Esophagus mucosa (tissue), 1 donor: ENCODE results near the gene SLC4A1. TPM values are rescaled to one million over a fixed set of nuclear protein-coding genes. Genes with fewer than 3 reads are reported as not detected.

Experiments
- ATAC-seq: fragments of 200-7000 bp; cut with Tn5 transposase; one replicate; pipeline ENCODE4 v1.9.1; 2020
- total RNA-seq: library from RNA; stranded (reverse); gene quantifications from one replicate; pipeline ENCODE4 v1.2.4, GENCODE V29; 2023
- donor health status: DM: yes; HTN: yes; CAD: no.

SLC4A1 gene
- total RNA-seq, 1 donor from 2014 or later: not detected

- no peak for ATAC-seq
Observed at GRCh38 chr17:44283344-44284023, 15.5 kb upstream of the SLC4A1 start.

DNA sequence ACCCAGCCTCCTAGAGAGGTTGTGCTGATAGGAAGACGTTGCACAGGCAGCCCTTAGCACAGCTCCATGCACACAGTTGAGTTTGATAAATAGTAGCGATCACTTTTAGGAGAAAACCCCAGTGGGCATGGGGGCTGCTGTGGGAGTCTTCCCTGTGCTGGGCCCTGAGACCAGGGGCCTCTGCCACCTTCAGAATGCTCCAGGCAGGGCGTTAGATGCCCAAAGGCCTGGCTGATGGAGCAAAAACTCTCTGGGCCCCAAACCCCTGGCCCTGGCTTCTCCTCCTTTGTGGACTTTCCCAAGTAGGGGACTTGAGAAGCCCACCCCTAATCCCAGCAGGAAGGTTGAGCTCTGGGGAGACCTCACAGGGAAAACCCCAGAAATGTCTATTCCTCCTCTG, 14.3 kb upstream of the SLC4A1 start:
- ATAC-seq: no peak

DNA sequence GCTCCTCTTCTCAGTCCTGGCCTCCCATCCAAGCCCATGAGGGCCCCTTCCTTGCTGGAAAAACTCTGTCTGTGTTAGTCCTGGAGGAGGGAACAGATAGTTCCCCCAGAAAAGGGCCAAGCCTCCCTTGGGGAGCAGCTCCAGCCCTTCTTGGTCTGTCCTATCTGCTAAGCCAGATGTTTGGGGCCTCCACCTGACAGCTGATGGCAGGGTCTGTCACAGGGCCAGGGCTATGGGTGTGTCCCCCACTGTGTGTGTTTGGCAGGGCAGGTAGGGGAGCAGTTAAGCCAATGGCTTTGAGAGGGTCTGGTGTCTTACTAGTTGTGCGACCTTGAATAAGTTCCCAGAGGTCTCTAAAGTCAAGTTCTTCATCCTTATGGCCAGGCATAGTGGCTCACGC, 13.6 kb upstream of the SLC4A1 start:
- ATAC-seq: no peak

GRCh38 chr17:44280392-44280937, 12.5 kb upstream of the SLC4A1 start:
- ATAC-seq: peak; percentile 9

- ATAC-seq: peak; percentile 83
Observed at GRCh38 chr17:44279666-44280391, 11.9 kb upstream of the SLC4A1 start.

- no peak for ATAC-seq
Observed at GRCh38 chr17:44279346-44279665, 11.4 kb upstream of the SLC4A1 start.

DNA sequence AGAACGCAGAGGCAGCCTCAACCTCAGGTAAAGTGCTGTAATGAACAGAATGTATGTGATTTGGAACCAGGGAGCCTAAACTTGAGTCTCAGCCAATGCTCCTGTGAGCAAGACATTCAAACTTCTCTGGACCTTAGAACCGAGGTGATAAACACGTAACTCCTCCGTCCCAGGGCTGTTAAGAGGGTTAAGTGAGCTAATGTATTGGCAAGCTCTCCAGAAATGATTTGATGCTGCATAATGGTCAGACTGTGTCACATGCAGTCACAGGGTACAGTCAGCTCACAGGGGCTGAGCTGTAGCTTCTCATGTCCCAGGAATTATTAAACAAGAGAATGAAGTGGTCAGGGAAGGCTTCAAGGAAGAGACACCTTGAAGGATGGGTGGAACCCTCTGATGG, 10.0 kb upstream of the SLC4A1 start:
- ATAC-seq: no peak

GRCh38 chr17:44273607-44274006, 5.7 kb upstream of the SLC4A1 start:
- ATAC-seq: no peak

DNA sequence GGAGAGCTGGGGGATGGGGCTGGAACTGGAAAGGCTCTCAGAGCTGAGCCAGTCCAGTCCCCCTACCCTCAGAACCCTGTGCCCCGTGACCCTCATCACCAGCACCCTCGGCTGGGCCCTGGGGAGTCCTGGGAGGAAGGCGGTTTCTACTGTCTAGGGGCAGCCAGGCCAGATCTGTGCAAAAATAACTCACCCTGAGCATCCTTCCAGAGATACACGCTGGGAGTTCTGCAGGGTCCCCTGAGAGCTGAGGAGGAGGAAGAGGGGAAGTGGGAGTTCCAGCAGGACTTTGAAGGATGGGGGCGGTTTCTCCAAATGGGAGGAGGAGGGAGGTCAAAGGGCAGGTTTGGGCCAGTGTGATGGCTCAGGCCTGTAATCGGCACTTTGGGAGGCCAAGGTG, 5.0 kb upstream of the SLC4A1 start:
- ATAC-seq: no peak

DNA sequence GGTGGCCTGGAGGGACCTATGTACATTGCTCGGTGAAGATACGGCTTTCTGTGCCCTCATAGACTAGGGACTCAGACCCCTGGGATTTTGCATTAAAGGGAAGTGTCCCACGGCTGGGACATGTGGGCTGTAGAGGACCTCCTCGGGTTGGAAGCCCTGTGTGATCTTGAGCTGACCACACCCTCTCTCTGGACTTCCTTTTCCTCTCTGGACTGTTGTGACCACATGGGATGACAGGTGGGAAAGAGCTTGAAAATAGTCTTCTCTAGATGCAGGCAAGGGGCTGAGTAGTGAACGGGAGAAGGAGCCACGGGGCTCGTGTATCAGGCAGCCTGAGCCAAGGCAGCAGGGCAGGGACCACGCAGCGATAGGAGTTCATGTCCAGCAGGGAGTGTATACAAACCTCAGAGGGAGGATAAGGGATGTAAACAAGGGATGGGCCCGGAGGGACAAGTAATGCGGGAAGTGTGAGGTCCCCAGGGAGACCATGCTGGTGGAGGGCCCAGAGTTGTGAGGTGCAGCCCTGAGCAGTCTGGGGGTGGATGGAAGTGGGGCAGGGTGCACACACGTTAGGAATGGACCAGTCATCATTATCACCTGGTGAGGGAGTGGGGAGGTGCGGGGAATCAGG, 4.5 kb upstream of the SLC4A1 start:
- no peak for ATAC-seq

DNA sequence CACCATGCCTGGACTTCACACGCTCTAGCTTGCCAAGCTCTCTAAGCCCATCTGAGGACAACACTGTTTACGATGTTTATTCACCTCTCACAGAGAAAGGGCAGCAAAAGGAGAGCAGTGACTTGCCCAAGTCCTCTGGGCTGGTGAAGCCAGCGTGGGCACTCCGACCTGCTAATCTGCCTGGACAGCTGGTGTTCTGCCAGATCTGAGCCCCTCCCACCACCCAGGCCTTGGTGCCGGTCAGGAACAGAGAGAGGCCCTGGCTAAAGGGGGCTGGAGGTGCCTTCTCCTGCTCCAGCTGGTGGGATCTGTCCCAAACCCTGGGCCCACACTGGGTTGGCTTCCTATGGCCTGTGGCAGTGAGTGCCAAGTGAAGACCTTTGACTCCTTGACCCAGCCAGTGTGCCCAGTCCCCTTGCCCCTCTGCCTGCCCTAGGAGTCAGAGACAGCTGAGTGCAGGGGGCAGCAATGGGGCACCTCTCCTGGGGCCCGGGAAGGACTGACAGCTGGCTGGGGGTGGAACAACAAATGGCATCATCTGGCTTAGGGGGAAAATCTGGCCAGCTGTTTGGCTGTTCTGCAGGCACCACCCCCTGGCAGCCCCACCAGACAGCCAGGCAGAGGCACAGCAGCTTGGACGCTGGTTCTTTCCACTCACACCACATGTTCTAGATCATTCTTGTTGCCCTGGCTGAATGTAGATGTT, 1.8 kb upstream of the SLC4A1 start:
- no peak for ATAC-seq

DNA sequence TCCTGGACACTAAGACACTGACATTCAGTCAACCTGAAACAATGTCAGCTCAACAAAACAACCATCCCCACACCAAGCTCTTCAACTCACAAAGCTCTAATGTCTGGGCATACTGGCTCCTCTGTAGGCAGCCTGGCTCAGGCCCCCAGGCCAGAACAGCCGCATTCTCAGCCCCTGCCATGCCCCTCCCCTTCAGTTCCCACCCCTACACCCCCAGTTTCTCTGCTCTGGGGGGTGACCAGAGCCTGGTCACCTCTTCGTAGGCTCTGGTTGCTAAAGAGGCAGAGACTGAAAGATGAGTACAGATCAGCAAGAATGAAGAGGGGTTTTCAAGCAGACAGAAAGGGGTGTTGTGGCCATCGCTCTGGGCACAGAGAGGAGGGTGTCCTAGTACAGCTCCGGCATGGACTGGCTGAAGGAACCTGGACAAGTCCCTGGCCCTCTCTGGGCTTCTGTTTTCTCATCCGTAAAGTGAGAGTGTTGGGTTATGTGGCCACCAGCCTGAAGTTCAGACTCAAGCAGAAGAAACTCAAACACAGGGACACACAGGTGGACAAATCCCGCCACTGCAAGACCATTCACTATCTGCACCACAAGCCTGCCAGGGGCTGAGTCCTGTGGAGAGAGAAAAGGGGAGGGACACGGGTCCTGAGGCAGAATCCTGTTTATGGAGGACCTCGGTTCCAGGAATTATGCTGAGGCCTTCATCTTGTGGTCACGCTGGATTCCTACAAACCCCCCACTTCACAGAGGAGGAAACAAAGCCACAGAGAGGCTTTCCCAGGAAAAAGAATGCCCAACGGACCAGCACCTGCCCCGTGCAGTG, 987 bp upstream of the SLC4A1 start:
- no peak for ATAC-seq

DNA sequence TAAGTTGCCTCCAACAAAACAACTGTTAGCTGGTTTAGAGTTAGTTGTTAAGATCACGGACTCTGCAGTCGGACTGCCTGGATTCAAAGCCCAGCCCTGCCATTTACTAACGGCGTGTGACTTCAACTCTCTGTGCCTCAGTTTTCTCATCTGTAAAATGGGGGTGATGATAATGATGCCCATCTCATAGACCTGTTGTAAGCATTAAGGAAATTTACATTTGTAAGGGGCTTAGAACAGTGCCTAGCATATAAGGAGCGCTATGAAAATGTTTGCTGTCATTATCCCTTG, 825 bp downstream of the SLC4A1 start:
- ATAC-seq: no peak

DNA sequence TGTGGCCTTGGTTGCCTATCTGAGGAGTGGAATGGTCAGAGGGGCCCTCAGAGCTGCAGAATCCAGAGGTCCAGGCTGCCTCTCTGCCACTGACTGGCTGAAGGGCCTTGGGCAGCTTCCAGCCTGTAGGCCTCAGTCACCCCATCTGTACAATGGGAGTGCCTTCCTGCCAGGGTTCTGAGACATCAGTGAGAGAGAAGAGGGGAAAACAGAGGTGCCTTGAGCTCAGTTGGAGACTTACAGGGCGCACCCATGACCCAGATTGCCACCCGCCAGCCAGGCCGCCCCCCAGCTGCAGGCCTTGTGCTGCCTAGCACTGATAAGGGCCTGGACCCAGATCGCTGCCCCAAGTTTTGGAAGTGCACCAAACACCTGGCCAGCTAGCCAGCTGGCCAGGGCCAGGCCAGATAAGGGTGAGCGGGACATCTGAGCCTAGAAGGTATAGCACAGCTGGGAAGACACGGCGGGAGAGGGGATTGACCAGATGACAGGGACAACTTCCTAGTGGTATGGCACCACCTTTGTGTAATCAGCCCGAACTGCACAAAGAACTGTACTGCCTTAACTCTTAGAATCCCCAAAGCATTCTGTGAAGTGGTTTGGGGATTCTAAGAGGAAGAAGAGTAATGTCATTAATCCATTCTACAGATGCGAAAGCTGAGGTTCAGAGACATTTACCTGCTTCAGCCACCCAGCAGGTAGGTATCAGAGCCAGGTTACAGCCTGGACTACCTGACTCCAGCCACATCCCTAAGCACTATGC, 1.4 kb downstream of the SLC4A1 start:
- ATAC-seq: no peak

DNA sequence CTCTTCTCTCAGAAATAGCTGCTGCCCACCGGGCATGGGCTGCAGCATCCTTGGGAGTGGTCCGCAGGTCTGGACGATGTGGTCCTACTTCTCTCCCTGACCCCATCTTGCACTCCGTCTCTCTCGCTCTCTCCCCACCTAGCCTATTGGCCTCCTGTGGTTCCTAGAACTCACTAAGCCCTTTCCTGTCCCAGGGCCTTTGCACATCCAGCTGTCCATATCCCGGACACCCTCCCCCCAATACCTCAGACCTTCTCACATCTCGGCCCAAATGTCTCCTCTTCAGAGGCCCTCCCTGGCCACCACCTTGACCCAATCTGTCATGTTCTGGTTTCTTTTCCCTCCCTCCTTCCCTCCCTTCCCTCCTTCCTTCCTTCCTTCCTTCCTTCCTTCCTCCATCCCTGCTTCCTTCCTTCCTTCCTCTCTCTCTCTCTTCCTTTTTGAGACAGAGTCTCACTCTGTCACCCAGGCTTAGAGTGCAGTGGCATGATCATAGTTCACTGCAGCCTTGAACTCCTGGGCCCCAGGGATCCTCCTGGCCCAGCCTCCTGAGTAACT, 4.5 kb downstream of the SLC4A1 start:
- no peak for ATAC-seq

DNA sequence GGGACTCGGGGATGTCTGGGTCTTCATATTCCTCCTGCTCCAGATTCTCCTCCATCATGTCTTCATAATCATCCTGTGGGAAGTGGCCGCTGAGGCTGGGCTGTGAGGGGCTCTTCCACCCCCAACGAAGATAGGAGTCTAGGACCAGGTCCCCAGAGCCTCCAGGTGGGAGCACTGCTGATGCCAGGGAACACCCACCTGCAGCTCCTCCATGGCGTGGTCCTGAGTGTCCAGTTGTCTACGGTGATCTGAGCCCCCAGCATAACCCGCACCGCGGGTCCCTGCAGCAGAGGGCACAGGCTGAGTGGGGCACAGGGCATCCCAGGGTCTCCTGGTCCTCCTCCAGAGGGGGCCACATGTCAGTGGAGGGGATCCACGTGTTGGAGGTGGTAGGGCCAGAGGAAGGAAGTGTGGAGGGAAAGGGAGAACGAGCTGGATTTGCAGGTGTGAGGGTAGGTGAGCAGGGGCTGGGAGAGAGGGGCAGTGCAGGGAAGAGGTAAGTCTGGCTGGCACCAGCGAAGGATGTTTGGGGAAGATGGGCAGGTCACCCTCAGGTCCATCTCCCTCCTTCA, 5.2 kb downstream of the SLC4A1 start:
- ATAC-seq: no peak

- ATAC-seq: no peak
Observed at GRCh38 chr17:44260296-44260695, 7.6 kb downstream of the SLC4A1 start.

DNA sequence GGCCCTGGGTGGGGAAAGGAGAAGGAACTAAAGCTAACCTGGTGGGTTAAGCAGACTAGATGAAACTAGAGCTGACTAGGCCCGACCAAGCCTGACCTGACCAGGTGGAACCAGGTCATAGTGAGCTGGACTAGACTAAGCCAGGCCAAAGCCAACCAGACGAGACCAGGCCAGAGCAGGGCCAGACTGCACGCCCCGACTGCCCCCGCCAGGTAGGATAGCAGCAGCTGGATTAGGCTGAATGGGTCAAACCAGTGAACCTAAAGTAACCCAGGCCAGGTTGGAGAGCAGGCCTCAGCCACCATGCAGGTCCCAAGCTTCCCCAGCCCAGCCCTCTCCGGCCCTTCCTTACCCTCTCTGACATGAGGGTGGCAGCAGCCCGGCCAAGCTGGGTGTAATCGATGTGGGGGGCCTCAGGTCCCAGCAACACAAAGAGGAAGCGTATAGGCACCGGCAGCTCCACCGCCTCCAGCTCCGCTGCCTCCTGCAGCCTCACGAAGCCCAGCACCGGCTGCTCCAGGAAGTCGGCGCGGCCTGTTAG, 9.1 kb downstream of the SLC4A1 start:
- peak; percentile 8 for ATAC-seq

GRCh38 chr17:44257815-44258760, 9.8 kb downstream of the SLC4A1 start:
- ATAC-seq: no peak

DNA sequence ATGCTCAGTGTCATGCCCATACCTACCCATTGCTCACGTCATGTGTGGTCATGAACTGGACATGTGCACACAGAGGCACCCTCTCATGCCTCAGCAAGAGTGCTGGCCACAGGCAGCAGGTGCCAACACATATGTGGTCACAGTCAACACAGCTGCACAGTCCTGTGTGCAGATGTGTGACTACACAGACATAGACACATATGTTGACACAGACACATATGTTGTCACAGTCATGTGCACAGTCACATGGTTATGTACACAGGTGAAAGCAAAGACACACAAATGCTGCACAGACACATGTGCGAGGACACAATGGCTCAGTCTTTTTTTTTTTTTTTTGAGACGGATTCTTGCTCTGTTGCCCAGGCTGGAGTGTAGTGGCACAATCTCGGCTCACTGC, 11.3 kb downstream of the SLC4A1 start:
- no peak for ATAC-seq
